Right cardiac atrium (tissue), 5 donors: ENCODE data around the gene JUP. TPM values are rescaled to one million over a fixed set of nuclear protein-coding genes. Genes with fewer than 3 reads are reported as not detected.

ENCODE experiments used
- ATAC-seq, 2 donors: fragments of 200-7000 bp; cut with Tn5 transposase; one replicate each; pipeline versions ENCODE4 v1.8.0 to v1.9.1; 2020; ENCODE audit warnings: moderate library complexity in 2 of 2, mild to moderate bottlenecking in 1 of 2
- DNase-seq, 3 donors: peaks; one replicate each; pipeline ENCODE4 v3.0.0-alpha.2; 2020
- H3K27ac ChIP-seq: one replicate; pipeline ENCODE4 v1.5.1; 2013; ENCODE audit warnings: mild to moderate bottlenecking, low read length, control low read depth, moderate library complexity
- H3K27me3 ChIP-seq: one replicate; pipeline ENCODE4 v1.6.1; 2013; ENCODE audit not compliant: control insufficient read depth, insufficient read depth
- H3K4me1 ChIP-seq: one replicate; pipeline ENCODE4 v1.6.1; 2013; ENCODE audit warnings: low read length; ENCODE audit not compliant: control insufficient read depth, insufficient read depth
- H3K4me3 ChIP-seq: one replicate; pipeline ENCODE4 v1.5.1; 2013; ENCODE audit warnings: low read length, control low read depth
- H3K9me3 ChIP-seq: one replicate; pipeline ENCODE4 v1.6.1; 2013; ENCODE audit warnings: low read length; ENCODE audit not compliant: control insufficient read depth
- WGBS: extraction: QIAGEN DNeasy Blood & Tissue Kit; methylation state at CpG from one replicate; pipeline ENCODE4 v1.1.7; 2013; 5-methylcytosine and 5-hydroxymethylcytosine counted together
- intact Hi-C, 4 donors: fragments of 100-400 bp; cut with DNase I; formaldehyde crosslinking; loops; one replicate each; pipeline versions ENCODE4 v1.11.0 to v1.14.0; 2022 to 2023
- polyA plus RNA-seq: library from polyadenylated mRNA; stranded (reverse); fragments of 200-250 nt; gene quantifications from one replicate; pipeline ENCODE4 v1.2.3, GENCODE V29; 2013
- total RNA-seq, 4 donors: library from RNA; stranded (reverse); fragmentation: NEBNext Ultra II Directional; extraction: Animal tissue kit (Norgen Biotek cat#: 25700); gene quantifications; one replicate each; pipeline ENCODE4 v1.2.1, GENCODE V29; 2021
- donor health status: healthy with polysubstance abuse.
- donor health status: DM: no; HTN: yes; CAD: no.
- donor health status: DM: no; HTN: no; CAD: no.
- donor health status: DM: no; HTN: yes; CAD: no; lungs with severe emphysema.
- donor health status: DM: yes; HTN: yes; CAD: no.

The JUP gene
- total and polyA plus RNA-seq, 5 donors = 135 to 239 (median 180) TPM

- 10% methylated on average over 40 of the region's 40 CpGs for WGBS
- H3K4me3 ChIP-seq = peak overlapping the region; percentile 45
Observed at GRCh38 chr17:41733348-41734138, 53.0 kb downstream of the JUP start.

DNA sequence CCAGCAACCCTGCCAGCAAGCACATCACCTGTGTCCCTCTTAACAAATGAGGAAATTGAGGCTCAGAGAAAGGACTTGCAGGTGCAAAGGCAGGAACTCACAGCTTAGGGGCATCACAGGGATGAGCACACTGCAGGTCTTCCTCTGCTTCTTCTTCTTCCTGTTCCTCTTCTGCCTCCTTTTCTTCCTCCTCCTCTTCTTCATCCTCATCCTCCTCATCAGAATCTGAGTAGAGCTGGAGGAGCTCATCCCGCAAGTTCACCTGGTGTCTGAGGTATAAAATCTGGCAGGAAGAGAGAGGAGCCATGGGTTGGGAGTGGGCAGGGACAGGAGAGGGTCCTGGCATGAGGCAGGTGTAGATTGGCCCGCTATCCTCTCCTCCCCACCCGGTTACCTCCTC, 54.7 kb downstream of the JUP start:
- H3K9me3 ChIP-seq = no peaks in the 10 kb centered on the region
- ATAC-seq (no peak), DNase-seq (no peak)
- no peaks in the 10 kb centered on the region for H3K4me1 ChIP-seq
- no peak overlapping the region for H3K4me3 ChIP-seq
- intact Hi-C loops = loop anchor here in 1 of 4 donors (10.0 kb wide), 1 partner anchor 223 kb away; no protein-coding TSS in a partner anchor
- H3K27me3 ChIP-seq = no peaks in the 10 kb centered on the region
- 47% methylated on average over 3 of the region's 3 CpGs for WGBS
- H3K27ac ChIP-seq = no peak overlapping the region

More at GRCh38 chr17:41733348-41734138, 53.0 kb downstream of the JUP start:
- Histone ChIP-seq H3K27ac (no peak overlapping the region), H3K9me3 (no peaks in the 10 kb centered on the region), H3K4me1 (no peaks in the 10 kb centered on the region), H3K27me3 (no peaks in the 10 kb centered on the region)
- no peak for DNase-seq
- intact Hi-C loops = loop anchor here in 1 of 4 donors (10.0 kb wide), 1 partner anchor 221 kb away; no protein-coding TSS in a partner anchor
- no peak for ATAC-seq

GRCh38 chr17:41730479-41730878, 56.0 kb downstream of the JUP start:
- H3K4me3 ChIP-seq = no peak overlapping the region
- no peaks in the 10 kb centered on the region for H3K27me3 ChIP-seq
- H3K27ac ChIP-seq = no peak overlapping the region
- WGBS = 51% methylated on average over 4 of the region's 4 CpGs
- H3K4me1 ChIP-seq = no peaks in the 10 kb centered on the region
- DNase-seq = no peak
- no peaks in the 10 kb centered on the region for H3K9me3 ChIP-seq
- intact Hi-C loops = loop anchor here in 1 of 4 donors (10.0 kb wide), 1 partner anchor 224 kb away; no protein-coding TSS in a partner anchor
- no peak for ATAC-seq

- intact Hi-C loops = no loop called here
- H3K27me3 ChIP-seq = no peaks in the 10 kb centered on the region
- peak in 1 of 3 donors; percentile 45 for DNase-seq
- H3K4me3 ChIP-seq = no peak overlapping the region
- WGBS = 67% methylated on average over 12 of the region's 12 CpGs
- no peaks in the 10 kb centered on the region for H3K4me1 ChIP-seq
- no peak overlapping the region for H3K27ac ChIP-seq
- H3K9me3 ChIP-seq = no peaks in the 10 kb centered on the region
- ATAC-seq = no peak
Observed at GRCh38 chr17:41728056-41728455, 58.5 kb downstream of the JUP start.

GRCh38 chr17:41725134-41725533, 61.4 kb downstream of the JUP start:
- ATAC-seq = no peak
- Histone ChIP-seq H3K9me3 (no peaks in the 10 kb centered on the region), H3K4me3 (no peak overlapping the region), H3K27me3 (no peaks in the 10 kb centered on the region), H3K4me1 (no peaks in the 10 kb centered on the region), H3K27ac (no peak overlapping the region)
- no peak for DNase-seq
- 83% methylated on average over 5 of the region's 5 CpGs for WGBS
- intact Hi-C loops = no loop called here

- DNase-seq (no peak), ATAC-seq (no peak)
- Histone ChIP-seq H3K27me3 (no peaks in the 10 kb centered on the region), H3K9me3 (no peaks in the 10 kb centered on the region), H3K4me3 (no peak overlapping the region), H3K4me1 (no peaks in the 10 kb centered on the region), H3K27ac (no peak overlapping the region)
- intact Hi-C loops = no loop called here
- WGBS = 68% methylated on average over 17 of the region's 17 CpGs
Observed at GRCh38 chr17:41724476-41725050, 61.9 kb downstream of the JUP start.

GRCh38 chr17:41723801-41724475, 62.6 kb downstream of the JUP start:
- ATAC-seq = no peak
- H3K27me3 ChIP-seq = no peaks in the 10 kb centered on the region
- 76% methylated on average over 12 of the region's 12 CpGs for WGBS
- H3K9me3 ChIP-seq = no peaks in the 10 kb centered on the region
- no peak overlapping the region for H3K27ac ChIP-seq
- no peaks in the 10 kb centered on the region for H3K4me1 ChIP-seq
- no peak for DNase-seq
- intact Hi-C loops = no loop called here
- no peak overlapping the region for H3K4me3 ChIP-seq

- WGBS = 83% methylated on average over 7 of the region's 7 CpGs
- ATAC-seq (no peak), DNase-seq (no peak)
- Histone ChIP-seq H3K4me3 (no peak overlapping the region), H3K4me1 (peaks cover 2% of the 10 kb centered on the region), H3K9me3 (no peaks in the 10 kb centered on the region), H3K27ac (no peak overlapping the region), H3K27me3 (no peaks in the 10 kb centered on the region)
- intact Hi-C loops = no loop called here
Observed at GRCh38 chr17:41722231-41722630, 64.3 kb downstream of the JUP start.

- intact Hi-C loops = no loop called here
- ATAC-seq (peak in 1 of 2 donors; percentile 21), DNase-seq (no peak)
- Histone ChIP-seq H3K4me1 (peaks cover 2% of the 10 kb centered on the region), H3K9me3 (no peaks in the 10 kb centered on the region), H3K4me3 (no peak overlapping the region), H3K27ac (no peak overlapping the region), H3K27me3 (no peaks in the 10 kb centered on the region)
- WGBS = 50% methylated on average over 5 of the region's 5 CpGs
Observed at GRCh38 chr17:41718287-41718645, 68.2 kb downstream of the JUP start.

DNA sequence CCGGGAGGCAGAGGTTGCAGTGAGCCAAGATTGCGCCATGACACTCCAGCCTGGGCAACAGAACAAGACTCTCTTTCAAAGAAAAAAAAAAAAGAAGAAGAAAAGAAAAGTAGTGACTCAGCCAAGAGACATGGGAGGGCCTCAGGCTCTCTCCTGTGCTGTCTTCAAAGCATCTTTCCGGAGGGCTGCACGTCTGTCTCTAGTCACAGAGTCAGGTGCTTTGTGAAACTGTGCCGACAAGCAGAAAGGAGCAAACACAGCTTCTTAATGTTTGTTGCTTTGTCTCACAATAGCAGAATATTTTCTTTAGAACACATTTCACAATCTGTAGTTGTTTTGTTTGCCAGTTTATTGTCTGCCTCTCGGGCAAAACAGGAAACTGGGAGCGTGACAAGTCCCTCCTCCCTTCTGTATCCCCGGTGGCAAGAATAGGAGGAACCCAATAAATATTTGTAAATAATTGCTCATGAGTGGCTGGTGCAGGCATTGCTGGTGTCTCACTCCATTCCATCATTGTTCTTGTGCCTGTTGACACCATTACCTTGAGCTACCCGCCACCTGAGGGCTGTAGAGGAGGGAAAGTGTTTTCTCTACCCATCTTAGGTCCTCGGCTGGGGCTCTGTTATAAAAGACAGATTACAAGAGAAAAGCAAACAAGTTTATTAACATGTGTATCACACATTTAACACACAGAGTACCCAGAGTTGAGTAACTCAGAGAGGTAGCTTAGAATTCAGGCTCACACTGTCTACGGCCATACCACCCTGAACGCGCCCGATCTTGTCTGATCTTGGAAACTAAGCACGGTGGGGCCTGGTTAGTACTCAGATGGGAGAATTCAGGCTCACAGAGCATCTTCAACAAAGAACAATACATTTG, 68.9 kb downstream of the JUP start:
- H3K27me3 ChIP-seq = no peaks in the 10 kb centered on the region
- H3K4me3 ChIP-seq = no peak overlapping the region
- H3K27ac ChIP-seq = no peak overlapping the region
- 64% methylated on average over 15 of the region's 15 CpGs for WGBS
- intact Hi-C loops = no loop called here
- DNase-seq (no peak), ATAC-seq (peak in 1 of 2 donors; percentile 20)
- H3K4me1 ChIP-seq = peaks cover 2% of the 10 kb centered on the region
- H3K9me3 ChIP-seq = no peaks in the 10 kb centered on the region
